ENCODE data around the gene SUCO.

The SUCO gene

GRCh38 chr1:172540635-172541034 is 7.7 kb downstream of the SUCO start:
- H3K27me3 ChIP-seq (ENCODE audit: control insufficient read depth, insufficient read depth, low read length): no peaks in the 10 kb centered on the region
- no peaks in the 10 kb centered on the region for H3K36me3 ChIP-seq (ENCODE audit: control insufficient read depth, insufficient read depth, low read length)
- H3K4me3 ChIP-seq (ENCODE audit: low read depth, low read length): no peak overlapping the region
- no peak overlapping the region for H3K9ac ChIP-seq (ENCODE audit: low read length)
- peaks cover 86% of the 10 kb centered on the region for H3K4me1 ChIP-seq (ENCODE audit: control insufficient read depth, insufficient read depth, low read length)
- H3K9me3 ChIP-seq (ENCODE audit: control insufficient read depth, insufficient read depth, low read depth, low read length): no peaks in the 10 kb centered on the region
- H3K27ac ChIP-seq (ENCODE audit: low read depth, low read length): no peak overlapping the region

- H3K27me3 ChIP-seq (ENCODE audit: control insufficient read depth, insufficient read depth, low read length): no peaks in the 10 kb centered on the region
- H3K4me1 ChIP-seq (ENCODE audit: control insufficient read depth, insufficient read depth, low read length): peaks cover 64% of the 10 kb centered on the region
- no peak overlapping the region for H3K4me3 ChIP-seq (ENCODE audit: low read depth, low read length)
- no peaks in the 10 kb centered on the region for H3K36me3 ChIP-seq (ENCODE audit: control insufficient read depth, insufficient read depth, low read length)
- H3K9me3 ChIP-seq (ENCODE audit: control insufficient read depth, insufficient read depth, low read depth, low read length): no peaks in the 10 kb centered on the region
- H3K9ac ChIP-seq (ENCODE audit: low read length): no peak overlapping the region
- H3K27ac ChIP-seq (ENCODE audit: low read depth, low read length): no peak overlapping the region
Observed at GRCh38 chr1:172544481-172545104, 11.6 kb downstream of the SUCO start.

GRCh38 chr1:172545396-172546004 is 12.6 kb downstream of the SUCO start:
- H3K27ac ChIP-seq (ENCODE audit: low read depth, low read length): no peak overlapping the region
- no peaks in the 10 kb centered on the region for H3K27me3 ChIP-seq (ENCODE audit: control insufficient read depth, insufficient read depth, low read length)
- H3K4me1 ChIP-seq (ENCODE audit: control insufficient read depth, insufficient read depth, low read length): peaks cover 62% of the 10 kb centered on the region
- H3K9me3 ChIP-seq (ENCODE audit: control insufficient read depth, insufficient read depth, low read depth, low read length): no peaks in the 10 kb centered on the region
- no peaks in the 10 kb centered on the region for H3K36me3 ChIP-seq (ENCODE audit: control insufficient read depth, insufficient read depth, low read length)
- no peak overlapping the region for H3K9ac ChIP-seq (ENCODE audit: low read length)
- no peak overlapping the region for H3K4me3 ChIP-seq (ENCODE audit: low read depth, low read length)

GRCh38 chr1:172547071-172547470 is 14.1 kb downstream of the SUCO start:
- no peak overlapping the region for H3K9ac ChIP-seq (ENCODE audit: low read length)
- H3K4me3 ChIP-seq (ENCODE audit: low read depth, low read length): no peak overlapping the region
- no peak overlapping the region for H3K27ac ChIP-seq (ENCODE audit: low read depth, low read length)
- peaks cover 53% of the 10 kb centered on the region for H3K4me1 ChIP-seq (ENCODE audit: control insufficient read depth, insufficient read depth, low read length)
- no peaks in the 10 kb centered on the region for H3K27me3 ChIP-seq (ENCODE audit: control insufficient read depth, insufficient read depth, low read length)
- H3K36me3 ChIP-seq (ENCODE audit: control insufficient read depth, insufficient read depth, low read length): no peaks in the 10 kb centered on the region
- H3K9me3 ChIP-seq (ENCODE audit: control insufficient read depth, insufficient read depth, low read depth, low read length): no peaks in the 10 kb centered on the region

GRCh38 chr1:172549621-172550280 is 16.8 kb downstream of the SUCO start:
- Histone ChIP-seq H3K27me3 (ENCODE audit: control insufficient read depth, insufficient read depth, low read length) (no peaks in the 10 kb centered on the region), H3K27ac (ENCODE audit: low read depth, low read length) (peak overlapping the region; percentile 26; the same call in 1 of the 2 replicates), H3K4me1 (ENCODE audit: control insufficient read depth, insufficient read depth, low read length) (peaks cover 32% of the 10 kb centered on the region), H3K9me3 (ENCODE audit: control insufficient read depth, insufficient read depth, low read depth, low read length) (no peaks in the 10 kb centered on the region), H3K36me3 (ENCODE audit: control insufficient read depth, insufficient read depth, low read length) (0 out of 2 replicates have a peak, but pooled peaks cover under 1% of the 10 kb centered on the region), H3K4me3 (ENCODE audit: low read depth, low read length) (no peak overlapping the region), H3K9ac (ENCODE audit: low read length) (no peak overlapping the region)

GRCh38 chr1:172551279-172551678 is 18.3 kb downstream of the SUCO start:
- peaks cover 22% of the 10 kb centered on the region for H3K4me1 ChIP-seq (ENCODE audit: control insufficient read depth, insufficient read depth, low read length)
- H3K27me3 ChIP-seq (ENCODE audit: control insufficient read depth, insufficient read depth, low read length): no peaks in the 10 kb centered on the region

GRCh38 chr1:172554915-172555314 is 22.0 kb downstream of the SUCO start:
- H3K9ac ChIP-seq (ENCODE audit: low read length): no peak overlapping the region
- H3K36me3 ChIP-seq (ENCODE audit: control insufficient read depth, insufficient read depth, low read length): peaks cover 47% of the 10 kb centered on the region
- no peaks in the 10 kb centered on the region for H3K9me3 ChIP-seq (ENCODE audit: control insufficient read depth, insufficient read depth, low read depth, low read length)

More at GRCh38 chr1:172551279-172551678, 18.3 kb downstream of the SUCO start:
- no peak overlapping the region for H3K4me3 ChIP-seq (ENCODE audit: low read depth, low read length)
- peaks cover 13% of the 10 kb centered on the region for H3K36me3 ChIP-seq (ENCODE audit: control insufficient read depth, insufficient read depth, low read length)
- H3K9ac ChIP-seq (ENCODE audit: low read length): no peak overlapping the region
- no peak overlapping the region for H3K27ac ChIP-seq (ENCODE audit: low read depth, low read length)
- no peaks in the 10 kb centered on the region for H3K9me3 ChIP-seq (ENCODE audit: control insufficient read depth, insufficient read depth, low read depth, low read length)

GRCh38 chr1:172556461-172556860 is 23.5 kb downstream of the SUCO start:
- H3K9me3 ChIP-seq (ENCODE audit: control insufficient read depth, insufficient read depth, low read depth, low read length): no peaks in the 10 kb centered on the region
- no peak overlapping the region for H3K9ac ChIP-seq (ENCODE audit: low read length)
- no peak overlapping the region for H3K4me3 ChIP-seq (ENCODE audit: low read depth, low read length)
- peaks cover 62% of the 10 kb centered on the region for H3K36me3 ChIP-seq (ENCODE audit: control insufficient read depth, insufficient read depth, low read length)
- no peaks in the 10 kb centered on the region; the same call in 1 of the 2 replicates for H3K4me1 ChIP-seq (ENCODE audit: control insufficient read depth, insufficient read depth, low read length)
- no peaks in the 10 kb centered on the region for H3K27me3 ChIP-seq (ENCODE audit: control insufficient read depth, insufficient read depth, low read length)
- H3K27ac ChIP-seq (ENCODE audit: low read depth, low read length): no peak overlapping the region

More at GRCh38 chr1:172554915-172555314, 22.0 kb downstream of the SUCO start:
- Histone ChIP-seq H3K4me3 (ENCODE audit: low read depth, low read length) (no peak overlapping the region), H3K27me3 (ENCODE audit: control insufficient read depth, insufficient read depth, low read length) (no peaks in the 10 kb centered on the region), H3K27ac (ENCODE audit: low read depth, low read length) (no peak overlapping the region), H3K4me1 (ENCODE audit: control insufficient read depth, insufficient read depth, low read length) (peaks cover 3% of the 10 kb centered on the region; the same call in 1 of the 2 replicates)

- Histone ChIP-seq H3K4me3 (ENCODE audit: low read depth, low read length) (no peak overlapping the region), H3K9ac (ENCODE audit: low read length) (no peak overlapping the region), H3K36me3 (ENCODE audit: control insufficient read depth, insufficient read depth, low read length) (peaks cover 68% of the 10 kb centered on the region), H3K4me1 (ENCODE audit: control insufficient read depth, insufficient read depth, low read length) (no peaks in the 10 kb centered on the region; the same call in 1 of the 2 replicates), H3K9me3 (ENCODE audit: control insufficient read depth, insufficient read depth, low read depth, low read length) (no peaks in the 10 kb centered on the region), H3K27ac (ENCODE audit: low read depth, low read length) (no peak overlapping the region), H3K27me3 (ENCODE audit: control insufficient read depth, insufficient read depth, low read length) (no peaks in the 10 kb centered on the region)
Observed at GRCh38 chr1:172557270-172557669, 24.3 kb downstream of the SUCO start.

- Histone ChIP-seq H3K27me3 (ENCODE audit: control insufficient read depth, insufficient read depth, low read length) (no peaks in the 10 kb centered on the region), H3K27ac (ENCODE audit: low read depth, low read length) (no peak overlapping the region), H3K9me3 (ENCODE audit: control insufficient read depth, insufficient read depth, low read depth, low read length) (no peaks in the 10 kb centered on the region), H3K36me3 (ENCODE audit: control insufficient read depth, insufficient read depth, low read length) (peaks cover 91% of the 10 kb centered on the region), H3K9ac (ENCODE audit: low read length) (no peak overlapping the region), H3K4me1 (ENCODE audit: control insufficient read depth, insufficient read depth, low read length) (no peaks in the 10 kb centered on the region; the same call in 1 of the 2 replicates), H3K4me3 (ENCODE audit: low read depth, low read length) (no peak overlapping the region)
Observed at GRCh38 chr1:172559572-172560210, 26.7 kb downstream of the SUCO start.

- Histone ChIP-seq H3K4me3 (ENCODE audit: low read depth, low read length) (no peak overlapping the region), H3K36me3 (ENCODE audit: control insufficient read depth, insufficient read depth, low read length) (peaks cover 94% of the 10 kb centered on the region), H3K9me3 (ENCODE audit: control insufficient read depth, insufficient read depth, low read depth, low read length) (no peaks in the 10 kb centered on the region), H3K4me1 (ENCODE audit: control insufficient read depth, insufficient read depth, low read length) (no peaks in the 10 kb centered on the region; the same call in 1 of the 2 replicates), H3K27ac (ENCODE audit: low read depth, low read length) (no peak overlapping the region), H3K9ac (ENCODE audit: low read length) (no peak overlapping the region), H3K27me3 (ENCODE audit: control insufficient read depth, insufficient read depth, low read length) (no peaks in the 10 kb centered on the region)
Observed at GRCh38 chr1:172561252-172561651, 28.3 kb downstream of the SUCO start.

All from HUES6 (cell line).